NCI-H460 (cell line): ENCODE data around the gene PRSS56. TPM values are rescaled to one million over a fixed set of nuclear protein-coding genes. Genes with fewer than 3 reads are reported as not detected.

Experiments used
- DNase-seq: peaks from one replicate; pipeline ENCODE4 v3.0.0-alpha.2; 2016; ENCODE audit warnings: low read depth; ENCODE audit errors: extremely low read depth
- total RNA-seq: library from RNA; depleted of rRNA; stranded (reverse); fragments of >200 nt; shearing (Covaris generic); gene quantifications from 2 replicates; pipeline ENCODE4 v1.2.3, GENCODE V29; 2014

PRSS56 gene
- total RNA-seq, 1 experiment from 2014 or later: not detected

DNA sequence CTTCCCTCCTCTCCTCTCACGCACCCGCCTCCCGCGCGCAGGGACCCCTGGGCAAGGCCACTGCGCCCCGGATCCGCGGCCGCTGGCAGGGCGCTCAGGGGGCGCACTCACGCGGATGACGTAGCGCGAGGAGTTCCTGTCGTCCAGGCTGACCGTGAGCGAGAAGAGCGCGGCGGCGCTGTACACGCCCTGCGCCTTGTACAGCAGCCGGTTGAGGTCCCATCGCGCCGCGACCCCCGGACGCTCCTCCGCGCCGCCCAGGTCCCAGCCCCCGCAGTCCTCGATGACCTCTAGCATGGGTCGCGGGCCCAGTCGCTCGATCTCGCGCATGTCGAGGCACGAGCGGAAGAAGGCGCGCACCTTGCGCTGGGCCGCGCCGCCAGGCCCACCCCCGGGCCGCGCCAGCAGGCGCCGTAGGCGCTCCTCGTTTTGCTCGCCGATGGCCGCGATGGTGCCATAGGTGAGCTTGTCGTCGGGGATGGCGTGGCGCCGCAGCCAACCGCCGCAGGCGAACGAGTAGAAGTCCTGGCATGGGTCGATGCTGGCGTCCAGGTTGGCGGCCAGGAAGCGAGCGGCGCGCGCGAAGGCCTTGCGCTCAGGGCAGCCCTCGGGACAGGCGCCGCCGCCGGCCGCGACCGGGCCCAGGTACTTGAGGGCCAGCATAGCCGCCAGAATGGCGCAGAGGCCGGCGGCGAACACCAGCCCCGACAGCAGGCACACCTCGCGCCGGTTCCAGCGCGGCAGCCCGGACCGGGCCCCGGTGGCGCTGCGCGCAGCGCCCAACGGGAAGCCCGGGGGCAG is 34.2 kb upstream of the PRSS56 start:
- DNase-seq: no peak

DNA sequence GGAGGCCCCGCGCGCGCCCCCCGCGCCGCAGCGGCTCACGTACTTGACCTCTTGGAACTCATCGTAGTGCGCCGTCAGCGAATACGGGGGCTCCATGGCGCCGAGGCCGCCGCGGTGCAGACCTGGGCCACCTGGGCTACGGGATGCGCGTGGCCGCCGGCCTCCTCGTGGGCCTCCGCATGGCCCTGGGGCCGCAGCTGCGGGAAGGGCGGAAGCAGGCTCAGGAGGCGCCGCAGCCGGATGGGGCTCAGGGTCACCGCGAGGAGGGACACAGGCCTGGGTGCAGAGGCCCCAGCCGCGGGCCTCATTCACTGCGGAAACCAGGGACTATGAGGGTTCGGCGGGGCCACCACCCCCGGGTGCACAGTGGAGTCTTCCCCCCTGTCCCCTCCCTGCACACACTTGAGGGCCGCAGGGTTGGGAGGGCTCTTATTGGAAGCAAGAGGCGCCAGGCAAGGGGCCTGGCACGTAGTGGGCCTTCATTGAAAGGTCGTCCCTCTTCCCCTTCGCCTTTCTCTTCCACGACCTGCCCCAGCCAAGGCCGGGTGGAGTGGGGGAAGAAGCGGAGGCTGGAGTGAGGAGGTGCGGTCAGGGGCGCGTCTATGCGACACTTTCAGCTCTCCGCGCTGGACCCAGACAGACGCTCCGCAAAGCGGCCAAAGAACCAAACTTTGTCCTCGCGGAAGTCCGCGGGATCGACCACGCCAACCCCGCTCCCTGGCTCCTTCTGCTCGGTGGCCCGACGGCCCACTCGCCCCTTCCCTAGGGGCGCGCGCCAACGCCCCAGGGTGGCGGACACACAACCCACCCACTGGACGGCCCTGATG is 33.4 kb upstream of the PRSS56 start:
- DNase-seq: no peak

DNA sequence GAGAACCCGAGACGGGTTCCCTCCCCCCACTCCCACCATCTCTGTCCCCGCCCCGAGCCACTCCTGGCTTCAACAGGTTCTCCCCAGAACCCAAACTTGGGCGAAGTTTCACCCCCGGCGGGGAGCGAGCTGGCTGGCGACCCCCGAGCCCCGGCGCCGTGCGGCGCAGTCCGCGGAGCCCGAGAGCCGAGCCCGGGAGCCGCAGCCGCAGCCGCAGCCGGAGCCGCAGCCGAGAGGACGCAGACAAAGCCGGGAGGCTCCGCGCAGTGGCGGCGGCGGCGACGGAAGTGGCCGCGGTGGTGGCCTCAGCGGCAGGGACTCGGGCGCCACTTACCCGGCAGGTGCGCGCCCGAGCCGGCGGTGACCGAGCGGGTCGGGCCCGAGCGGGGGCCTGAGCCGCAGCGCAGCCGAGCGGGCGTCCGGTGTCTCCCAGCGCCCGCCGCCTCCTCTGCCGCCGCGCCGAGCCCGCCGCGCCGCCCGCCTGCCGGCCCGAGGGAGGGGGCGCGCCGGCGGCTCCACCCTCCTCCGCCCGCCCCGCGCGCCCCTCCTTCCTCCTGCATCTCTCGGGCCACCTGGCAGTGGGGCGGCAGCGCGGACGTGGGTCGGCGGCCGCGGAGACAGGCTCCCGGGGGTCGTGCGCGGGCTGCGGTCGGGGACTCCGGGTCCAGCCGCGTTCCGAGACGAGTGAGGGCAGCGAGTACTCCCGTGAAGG is 32.6 kb upstream of the PRSS56 start, which contains the start of gene ECEL1:
Gene ECEL1, minus strand, starts transcription at position 450 of the 712 bp plus-strand sequence. CDS start 1,181 bp downstream, outside the sequence.
- no peak for DNase-seq

DNA sequence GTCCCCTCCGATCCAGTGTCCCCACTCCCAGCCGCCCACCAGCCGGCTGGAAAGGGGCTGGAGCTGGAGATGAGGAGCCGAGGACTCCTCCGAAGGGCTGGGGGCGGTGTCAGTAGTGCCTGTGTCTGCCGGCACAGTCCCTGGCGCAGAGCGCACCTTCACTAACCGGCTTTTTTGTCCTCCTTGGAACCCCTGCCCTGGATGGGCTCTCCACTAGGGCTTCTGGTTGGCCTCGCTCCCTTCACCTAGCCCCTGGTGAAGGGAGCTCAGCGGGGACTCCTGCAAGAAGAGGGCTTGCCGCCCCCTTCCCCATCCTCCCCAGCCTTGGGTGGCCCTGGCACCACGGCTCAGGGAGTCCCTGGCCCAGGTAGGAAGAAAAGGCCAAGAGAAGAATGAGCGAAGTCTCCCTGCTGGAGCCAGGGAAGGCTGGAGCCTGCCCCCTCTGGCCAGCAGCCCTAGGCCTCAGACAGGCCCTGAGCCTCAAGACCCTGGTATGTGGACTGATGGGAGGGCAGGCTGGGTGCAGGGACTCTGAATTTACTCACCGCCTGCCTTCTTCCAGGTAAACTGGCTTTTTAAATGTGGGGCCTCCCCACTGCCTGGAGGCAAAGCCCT is 32.0 kb upstream of the PRSS56 start:
- no peak for DNase-seq

DNA sequence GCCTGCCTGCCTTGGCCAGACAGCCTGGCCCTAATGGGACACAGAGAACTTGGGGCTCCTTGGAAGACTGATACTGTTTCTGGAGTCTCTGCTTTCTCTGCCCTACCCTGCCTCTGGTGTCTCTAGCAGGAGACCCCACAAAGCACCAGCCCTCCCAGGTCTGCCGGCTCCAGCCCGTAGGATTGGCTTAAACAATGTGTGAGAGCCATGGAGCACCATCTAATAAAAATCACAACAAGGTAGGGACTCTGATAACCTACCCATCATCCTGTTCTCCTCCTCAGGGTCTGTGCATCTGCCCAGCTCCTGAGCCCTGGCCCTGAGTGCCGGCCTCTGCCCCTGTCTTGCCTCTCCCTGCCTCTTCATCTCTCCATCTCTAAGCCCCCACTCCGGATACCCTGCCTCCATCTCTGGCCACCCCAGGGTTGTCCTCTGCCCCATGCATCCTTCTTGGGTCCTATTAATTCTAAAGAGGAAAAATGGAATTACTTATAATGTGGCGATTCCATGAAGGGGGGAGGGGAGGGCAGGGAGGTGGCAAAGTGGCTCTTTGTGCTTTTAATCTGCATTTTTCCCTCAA is 31.4 kb upstream of the PRSS56 start:
- no peak for DNase-seq

DNA sequence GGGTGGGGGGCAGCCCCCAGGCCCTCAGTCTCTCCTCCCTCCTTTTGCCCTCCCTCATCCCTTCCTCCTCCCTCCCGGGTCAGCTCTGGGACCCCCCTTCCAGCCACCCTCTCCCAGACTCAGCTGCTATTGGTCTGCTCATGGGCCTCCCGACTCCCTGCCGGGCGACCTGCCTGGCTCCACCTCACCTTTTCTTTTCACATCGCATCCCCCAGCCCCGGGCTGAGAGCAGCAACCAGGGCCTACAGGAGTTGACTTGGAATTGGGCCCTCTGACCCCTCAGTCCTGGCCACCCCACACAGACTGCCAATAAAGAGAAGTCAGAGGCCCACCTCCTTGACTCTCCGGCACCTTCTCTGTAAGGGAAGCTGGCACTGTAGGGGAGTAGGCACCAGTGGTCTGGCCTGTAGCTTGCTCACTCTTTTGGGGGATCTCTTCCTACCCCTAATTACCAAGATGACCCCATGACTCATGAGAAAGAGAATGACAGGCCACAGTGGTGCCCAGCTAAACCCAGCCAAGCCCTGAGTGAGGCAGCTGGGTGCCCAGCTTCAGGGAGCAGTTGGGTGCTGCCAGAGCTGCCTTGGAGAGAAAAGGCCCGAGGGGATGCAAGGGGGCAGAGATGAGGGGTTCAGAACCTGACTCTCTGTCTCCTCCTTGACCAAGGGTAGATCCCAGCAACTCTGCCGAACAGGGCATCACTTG is 30.5 kb upstream of the PRSS56 start:
- no peak for DNase-seq

DNA sequence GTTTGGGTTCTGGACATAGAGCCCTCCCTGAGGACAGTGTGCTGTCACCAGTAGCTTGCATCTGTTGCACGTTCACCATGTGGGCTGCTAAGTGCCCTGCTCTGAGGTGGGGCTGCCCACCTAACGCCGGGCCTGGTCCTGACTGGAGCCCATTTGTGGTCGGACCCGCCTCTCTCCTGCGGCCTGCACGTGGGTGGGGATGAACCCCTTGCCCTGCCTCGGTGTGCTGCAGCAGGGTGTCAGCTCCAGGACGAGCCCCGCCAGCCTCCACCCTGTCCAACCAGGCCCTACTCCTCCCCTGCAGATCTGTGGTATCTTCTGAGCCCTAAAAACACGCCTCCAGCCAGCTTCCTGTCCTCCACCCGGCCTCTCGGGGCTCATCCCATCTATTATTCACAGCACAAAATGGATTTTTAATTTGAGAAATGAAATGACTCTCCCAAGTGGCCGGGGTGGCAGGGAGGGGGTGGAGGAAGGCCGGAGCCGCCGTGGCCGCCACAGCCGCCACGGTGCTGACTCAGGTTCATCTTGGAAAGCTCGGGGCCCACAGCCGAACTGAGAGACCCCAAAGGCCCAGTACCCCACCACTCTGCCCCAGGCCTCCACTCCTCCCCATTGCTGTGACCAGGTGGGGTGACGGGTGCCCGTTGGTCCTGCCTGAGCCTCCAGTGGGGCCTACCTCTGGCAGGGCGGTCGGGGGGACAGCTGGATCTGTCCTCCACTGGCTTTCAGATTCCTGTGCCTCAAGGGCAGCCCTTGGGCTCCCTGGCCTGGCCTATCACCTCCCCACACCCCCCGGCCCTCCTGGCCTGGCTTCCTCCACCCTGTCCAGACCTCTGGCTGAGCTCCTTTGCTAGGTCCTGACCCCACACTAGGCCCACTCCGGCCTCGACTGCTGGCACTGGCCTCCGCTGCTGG is 29.7 kb upstream of the PRSS56 start:
- DNase-seq: no peak

DNA sequence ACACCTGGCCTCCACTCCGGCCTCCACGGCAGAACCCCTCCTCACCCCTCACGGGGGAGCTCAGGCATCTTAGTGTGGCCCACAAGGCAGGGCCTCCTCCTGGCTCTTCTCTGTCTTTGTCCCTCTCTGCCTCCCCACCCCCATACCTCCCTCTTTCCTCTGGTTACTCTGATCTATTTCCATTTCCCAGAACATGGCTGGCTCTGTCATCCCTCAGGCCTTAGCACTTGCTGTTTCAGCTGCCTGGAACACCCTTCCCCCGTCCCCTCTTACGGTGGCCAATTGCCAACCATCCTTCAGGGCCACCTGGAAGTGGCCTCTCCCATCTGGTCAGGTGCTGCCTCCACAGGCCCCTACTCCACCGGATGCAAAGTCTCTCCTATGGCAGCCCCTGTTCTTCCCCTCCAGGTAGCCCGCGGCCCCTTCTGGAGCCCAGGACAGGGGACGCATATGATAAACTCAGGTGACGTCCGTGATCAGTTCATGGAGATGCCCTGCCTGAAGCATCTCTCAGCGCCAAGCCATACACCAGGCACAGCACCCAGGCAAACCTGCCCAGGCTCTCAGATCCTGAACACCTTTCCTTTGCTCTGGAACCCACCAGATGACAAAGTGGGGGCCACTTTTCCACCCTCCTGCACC is 28.9 kb upstream of the PRSS56 start:
- no peak for DNase-seq

DNA sequence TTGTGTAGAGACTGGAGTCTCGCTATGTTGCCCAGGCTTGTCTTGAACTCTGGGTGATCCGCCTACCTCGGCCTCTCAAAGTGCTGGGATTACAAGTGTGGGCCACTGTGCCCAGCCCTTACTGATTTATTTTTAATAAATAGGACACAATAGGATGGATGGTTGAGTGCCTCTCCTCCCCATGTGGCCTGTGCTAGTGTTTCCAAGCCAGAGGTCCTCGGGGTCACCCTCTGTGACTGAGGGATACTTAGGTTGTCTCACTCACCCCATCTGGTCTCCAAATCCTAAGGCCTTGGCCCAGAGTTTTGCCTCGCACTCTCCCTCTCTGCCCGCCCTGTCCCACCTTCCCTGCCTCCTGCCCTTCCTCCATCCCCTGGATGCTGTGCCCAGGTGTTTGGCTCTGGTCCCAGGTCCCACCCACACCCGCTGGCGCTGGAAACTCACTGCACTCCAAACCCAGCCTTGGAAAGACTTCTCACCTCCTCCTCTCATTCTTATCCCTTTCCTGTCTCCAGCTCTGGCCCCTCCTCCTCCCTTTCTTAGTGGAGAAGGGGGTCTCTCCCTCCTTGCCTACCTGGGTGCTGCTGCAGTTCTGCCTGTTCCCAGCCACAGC is 27.8 kb upstream of the PRSS56 start:
- no peak for DNase-seq

DNA sequence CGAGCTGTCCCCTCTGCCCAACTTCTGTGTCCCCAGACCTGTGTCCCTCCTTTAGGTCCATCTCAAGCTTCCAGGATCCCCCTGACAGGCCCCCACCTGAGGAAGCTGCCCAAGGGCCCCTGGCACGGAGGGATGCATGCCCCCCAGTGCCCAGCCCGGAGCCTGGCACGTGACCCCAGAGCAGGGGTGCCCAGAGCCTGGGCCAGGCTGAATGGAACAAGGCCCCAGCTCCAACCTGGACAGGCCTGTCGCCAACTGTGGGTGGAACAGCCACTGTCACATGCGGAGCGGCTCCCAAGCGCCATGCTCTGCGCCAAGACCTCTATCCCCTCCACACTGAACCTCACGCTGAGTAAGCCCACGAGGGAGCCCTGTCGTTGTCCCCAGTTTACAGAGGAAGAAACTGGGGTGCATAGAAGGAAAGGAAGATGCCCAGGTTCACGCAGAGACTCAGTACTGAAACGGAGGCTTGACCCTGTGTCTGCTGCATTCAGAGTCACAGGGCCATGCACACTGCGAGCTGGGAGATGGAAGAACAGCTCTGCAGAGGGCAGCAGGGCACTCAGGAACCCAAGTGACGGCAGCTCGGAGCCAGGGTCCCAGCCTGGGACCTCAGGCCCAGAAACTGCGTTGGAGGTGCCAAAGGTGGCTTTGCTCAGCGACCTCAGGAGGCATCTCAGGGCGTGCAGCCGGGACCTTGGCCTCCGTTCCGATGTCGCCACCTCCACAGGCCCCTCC is 27.1 kb upstream of the PRSS56 start:
- no peak for DNase-seq

DNA sequence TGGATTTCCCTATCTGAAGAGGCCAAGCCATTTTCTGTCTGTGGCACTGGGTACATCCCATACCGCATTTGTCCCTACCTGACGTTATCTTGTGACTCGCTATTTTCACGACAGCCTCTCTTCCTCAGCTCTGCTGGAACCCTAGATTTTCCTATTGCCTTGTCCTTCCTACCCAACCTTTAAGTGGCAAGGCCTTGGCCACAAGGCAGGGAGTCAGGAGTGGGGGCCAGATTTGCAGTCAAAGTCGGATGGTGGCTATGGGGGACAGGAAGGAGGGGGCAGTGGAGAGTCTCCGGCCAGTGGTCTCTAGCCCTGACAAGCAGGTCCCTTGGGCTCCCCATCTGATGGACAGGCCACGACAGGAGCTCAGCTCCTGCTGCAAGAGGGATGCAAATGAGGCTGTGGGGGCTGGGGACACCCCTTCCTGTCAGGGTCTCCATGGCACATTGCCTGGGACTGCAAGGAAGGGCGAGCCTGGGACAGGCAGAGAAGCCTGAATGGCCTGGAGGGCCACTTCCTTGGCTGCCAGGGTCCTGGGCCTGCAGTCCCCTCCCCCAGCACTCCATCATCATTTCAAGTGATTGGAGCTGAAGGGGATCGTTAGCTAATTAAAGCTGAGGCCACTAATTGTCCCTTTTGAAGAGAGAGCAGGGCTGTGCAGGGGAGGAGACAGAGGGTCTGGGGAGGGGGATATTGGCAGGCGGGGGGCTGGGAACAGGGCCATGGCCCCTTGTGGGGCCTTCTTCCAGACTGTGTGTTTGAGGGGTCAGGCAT is 26.3 kb upstream of the PRSS56 start:
- no peak for DNase-seq

DNA sequence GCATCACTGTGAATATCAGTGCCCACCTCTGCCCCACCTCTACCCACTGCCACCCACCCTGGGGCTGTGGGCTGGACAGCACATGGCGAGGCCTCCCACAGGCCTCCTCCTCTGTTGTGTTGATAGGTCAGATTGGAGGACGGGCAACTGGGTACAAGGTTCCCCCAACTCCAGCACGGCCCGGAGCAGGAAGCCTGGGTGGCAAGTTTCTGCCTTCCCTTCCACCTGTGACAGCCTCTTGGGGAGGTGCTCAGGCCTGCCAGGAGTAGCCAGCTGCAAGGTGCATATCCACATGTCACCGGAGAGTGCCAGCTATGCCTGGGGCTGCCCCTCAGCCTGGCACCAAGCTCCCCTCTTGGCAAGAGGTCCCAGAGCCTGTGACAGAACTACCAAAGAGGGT is 25.6 kb upstream of the PRSS56 start:
- no peak for DNase-seq

DNA sequence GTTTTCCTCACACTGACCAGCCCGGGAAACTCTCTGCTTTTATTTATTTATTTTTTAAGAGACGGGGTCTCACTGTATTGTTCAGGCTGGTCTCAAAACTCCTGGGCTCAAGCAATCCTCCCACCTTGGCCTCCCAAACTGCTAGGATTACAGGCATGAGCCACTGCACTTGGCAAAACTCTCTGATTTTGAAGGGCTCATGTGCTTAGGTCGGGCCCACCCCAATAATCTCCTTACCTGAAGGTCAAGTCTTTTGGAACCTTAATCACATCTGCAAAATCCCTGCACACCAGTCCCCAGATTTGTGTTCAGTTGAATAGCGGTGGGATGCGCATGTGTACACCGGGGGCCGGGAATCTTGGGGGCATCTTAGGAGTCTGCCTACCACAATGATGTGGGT is 24.9 kb upstream of the PRSS56 start:
- no peak for DNase-seq

DNA sequence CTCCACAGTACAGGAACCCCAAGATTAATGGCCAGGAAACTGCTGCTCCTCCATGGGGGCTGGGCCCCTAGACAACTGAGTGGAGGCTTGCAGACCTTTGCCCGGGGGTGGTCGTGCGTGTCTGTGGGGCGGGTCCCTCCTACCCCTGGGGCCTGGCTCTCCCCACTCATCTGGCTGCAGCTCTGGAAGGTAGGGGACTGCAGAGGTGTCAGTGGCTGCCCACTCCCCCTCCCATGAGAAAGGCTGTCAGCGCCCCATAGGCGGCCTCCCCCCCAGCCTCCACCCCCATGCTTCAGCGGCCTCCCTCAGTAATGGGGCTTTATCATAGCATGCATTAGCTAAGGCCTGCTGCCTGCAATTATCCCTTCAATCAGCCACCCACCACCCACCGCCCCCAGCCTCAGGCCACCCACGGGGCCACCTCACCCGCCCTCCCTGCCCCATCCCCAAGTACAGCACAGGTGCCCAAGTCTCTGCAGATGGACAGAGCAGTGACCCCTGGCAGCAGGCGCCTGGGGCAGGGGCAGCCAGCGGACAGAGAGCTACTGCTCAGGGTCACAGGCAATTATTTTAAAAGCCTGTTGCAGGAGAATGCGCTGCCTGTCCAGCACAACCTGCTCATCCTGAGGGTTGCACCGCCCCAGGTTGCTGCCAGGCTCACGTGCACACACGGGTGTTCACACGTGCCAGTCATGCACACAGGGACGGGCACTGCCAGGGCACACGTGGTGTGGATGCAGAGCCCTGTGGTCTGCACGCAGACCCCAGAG is 23.5 kb upstream of the PRSS56 start:
- no peak for DNase-seq

DNA sequence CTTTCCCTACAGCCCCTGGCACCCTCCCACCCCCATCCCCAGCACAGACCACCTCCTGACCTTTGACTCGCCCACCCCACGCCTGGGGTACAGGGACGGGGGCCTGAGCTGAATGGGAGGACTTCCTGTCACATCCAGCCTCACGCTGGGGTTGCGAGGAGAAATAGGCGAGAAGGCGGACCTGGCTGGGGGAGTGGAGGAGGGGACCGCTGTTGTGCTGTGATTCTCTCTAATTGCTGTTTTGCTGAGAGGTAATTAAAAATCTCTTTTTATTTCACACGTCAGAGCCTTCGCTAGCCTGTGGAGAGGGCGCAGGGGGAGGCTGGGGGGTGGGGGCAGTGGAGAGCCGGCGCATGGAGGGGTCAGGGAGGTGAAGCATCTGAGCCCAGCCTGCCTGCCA is 22.8 kb upstream of the PRSS56 start:
- DNase-seq: no peak

DNA sequence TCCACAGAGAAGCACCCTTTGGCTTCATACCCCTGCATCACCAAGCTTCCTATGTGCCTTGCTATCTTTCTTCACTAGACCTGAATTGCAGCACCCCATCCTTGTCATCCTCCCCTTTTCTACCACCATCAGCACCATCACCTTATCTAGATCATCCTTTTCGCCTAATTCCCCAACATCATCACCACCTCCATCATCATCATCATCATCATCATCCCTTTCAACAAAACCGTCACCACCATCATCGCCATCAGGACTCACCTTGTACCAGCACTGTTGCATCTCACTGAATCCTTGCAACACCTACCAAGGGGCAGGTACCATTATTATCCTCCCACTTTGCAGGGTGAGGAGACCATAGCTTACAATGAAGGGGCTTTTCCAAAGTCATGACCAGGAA is 21.7 kb upstream of the PRSS56 start:
- no peak for DNase-seq
